ENCODE results near the gene NDST4. TPM values are rescaled to one million over a fixed set of nuclear protein-coding genes. Genes with fewer than 3 reads are reported as not detected.

The NDST4 gene
- total and polyA plus RNA-seq, 7 donors: not detected

DNA sequence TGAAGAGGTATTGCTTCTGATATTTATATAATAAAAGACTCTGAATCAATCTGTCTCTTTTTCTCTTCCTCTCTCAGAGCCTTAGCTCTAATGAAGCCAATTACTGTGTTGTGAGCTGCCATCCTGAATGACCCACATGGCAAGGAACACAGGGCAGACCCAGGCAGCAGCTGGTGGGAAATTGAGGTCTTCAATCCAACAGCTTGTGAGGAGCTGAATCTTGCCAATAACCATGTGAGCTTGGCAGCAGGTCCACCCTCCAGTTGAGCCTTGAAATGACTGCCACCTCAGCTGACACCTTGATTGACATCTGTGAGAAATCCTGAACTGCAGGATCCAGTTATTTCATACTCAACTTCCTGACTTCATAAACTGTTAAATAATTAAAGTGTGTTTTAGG is 149.4 kb downstream of the NDST4 start:
- Histone ChIP-seq H3K4me1 (no peaks in the 10 kb centered on the region), H3K36me3 (ENCODE audit: insufficient read depth in 1 of 2, low read depth in 1 of 2) (no peaks in the 10 kb centered on the region), H3K27ac (no peak overlapping the region), H3K9me3 (no peaks in the 10 kb centered on the region), H3K27me3 (ENCODE audit: insufficient read depth in 3 of 3, low read length in 2 of 3) (no peaks in the 10 kb centered on the region), H3K4me3 (no peak overlapping the region)
- intact Hi-C loops (cut with DNase I): no loop called here
- TF ChIP-seq, protein P1, sequence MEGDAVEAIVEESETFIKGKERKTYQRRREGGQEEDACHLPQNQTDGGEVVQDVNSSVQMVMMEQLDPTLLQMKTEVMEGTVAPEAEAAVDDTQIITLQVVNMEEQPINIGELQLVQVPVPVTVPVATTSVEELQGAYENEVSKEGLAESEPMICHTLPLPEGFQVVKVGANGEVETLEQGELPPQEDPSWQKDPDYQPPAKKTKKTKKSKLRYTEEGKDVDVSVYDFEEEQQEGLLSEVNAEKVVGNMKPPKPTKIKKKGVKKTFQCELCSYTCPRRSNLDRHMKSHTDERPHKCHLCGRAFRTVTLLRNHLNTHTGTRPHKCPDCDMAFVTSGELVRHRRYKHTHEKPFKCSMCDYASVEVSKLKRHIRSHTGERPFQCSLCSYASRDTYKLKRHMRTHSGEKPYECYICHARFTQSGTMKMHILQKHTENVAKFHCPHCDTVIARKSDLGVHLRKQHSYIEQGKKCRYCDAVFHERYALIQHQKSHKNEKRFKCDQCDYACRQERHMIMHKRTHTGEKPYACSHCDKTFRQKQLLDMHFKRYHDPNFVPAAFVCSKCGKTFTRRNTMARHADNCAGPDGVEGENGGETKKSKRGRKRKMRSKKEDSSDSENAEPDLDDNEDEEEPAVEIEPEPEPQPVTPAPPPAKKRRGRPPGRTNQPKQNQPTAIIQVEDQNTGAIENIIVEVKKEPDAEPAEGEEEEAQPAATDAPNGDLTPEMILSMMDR (IDR thresholded peaks at IDR 0.05): no peak
- no peak for ATAC-seq
- DNase-seq: no peak

DNA sequence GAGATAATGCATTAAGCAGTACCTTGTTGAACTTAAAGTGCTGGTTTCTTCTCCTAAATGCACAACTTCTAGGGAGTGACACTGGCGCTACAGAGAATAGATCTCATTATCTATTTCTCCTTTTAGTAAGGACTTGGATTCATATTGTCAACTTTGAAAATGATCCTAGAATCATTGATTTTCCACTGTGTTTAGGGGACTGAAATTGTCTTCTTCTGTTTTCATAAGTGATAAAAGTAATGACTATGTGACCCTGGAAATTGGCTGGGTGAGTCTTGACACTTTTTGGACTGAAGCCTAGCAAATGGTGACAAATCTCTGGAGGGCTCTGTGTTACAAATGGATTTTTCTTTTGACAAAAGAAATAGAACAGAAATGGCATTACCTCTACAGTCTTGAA is 167.8 kb downstream of the NDST4 start:
- 89 to 93% (median 92%) methylated on average over 1 of the region's 1 CpG for WGBS, 3 donors
- ATAC-seq (no peak), DNase-seq (no peak)
- no peaks in the 10 kb centered on the region for H3K4me1 ChIP-seq
- TF ChIP-seq, protein P1 (IDR thresholded peaks at IDR 0.05): no peak
- H3K4me3 ChIP-seq: no peak overlapping the region
- no peaks in the 10 kb centered on the region for H3K9me3 ChIP-seq
- no peak overlapping the region for H3K27ac ChIP-seq
- intact Hi-C loops (cut with DNase I): no loop called here
- H3K27me3 ChIP-seq (ENCODE audit: insufficient read depth in 3 of 3, low read length in 2 of 3): no peaks in the 10 kb centered on the region
- no peaks in the 10 kb centered on the region for H3K36me3 ChIP-seq (ENCODE audit: insufficient read depth in 1 of 2, low read depth in 1 of 2)

DNA sequence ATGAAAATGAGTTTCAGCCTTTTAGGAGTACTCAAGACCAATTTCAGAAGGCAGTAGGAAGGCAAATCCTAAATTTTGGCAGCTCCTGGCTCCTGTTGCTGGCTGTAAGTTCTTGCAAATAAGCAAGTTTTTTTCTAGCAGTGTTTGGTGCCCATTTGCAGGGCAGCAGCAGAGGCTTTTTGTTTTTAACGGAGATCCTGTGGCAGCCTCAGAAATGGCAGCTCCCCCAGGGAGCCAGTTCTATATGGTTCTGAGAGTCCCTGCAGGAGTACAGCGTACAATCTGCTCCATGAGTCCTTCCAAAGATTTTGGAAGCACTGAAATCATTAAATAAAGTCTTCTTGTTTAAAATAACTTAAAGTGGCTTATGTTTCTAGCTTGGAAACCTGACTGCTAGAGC is 171.9 kb downstream of the NDST4 start:
- no peaks in the 10 kb centered on the region for H3K4me1 ChIP-seq
- ATAC-seq (no peak), DNase-seq (no peak)
- intact Hi-C loops (cut with DNase I): no loop called here
- H3K4me3 ChIP-seq: no peak overlapping the region
- H3K27me3 ChIP-seq (ENCODE audit: insufficient read depth in 3 of 3, low read length in 2 of 3): no peaks in the 10 kb centered on the region
- H3K27ac ChIP-seq: no peak overlapping the region
- WGBS, 3 donors: 33 to 52% (median 43%) methylated on average over 2 of the region's 2 CpGs
- TF ChIP-seq, protein P1 (IDR thresholded peaks at IDR 0.05): no peak
- H3K36me3 ChIP-seq (ENCODE audit: insufficient read depth in 1 of 2, low read depth in 1 of 2): no peaks in the 10 kb centered on the region
- H3K9me3 ChIP-seq: no peaks in the 10 kb centered on the region

DNA sequence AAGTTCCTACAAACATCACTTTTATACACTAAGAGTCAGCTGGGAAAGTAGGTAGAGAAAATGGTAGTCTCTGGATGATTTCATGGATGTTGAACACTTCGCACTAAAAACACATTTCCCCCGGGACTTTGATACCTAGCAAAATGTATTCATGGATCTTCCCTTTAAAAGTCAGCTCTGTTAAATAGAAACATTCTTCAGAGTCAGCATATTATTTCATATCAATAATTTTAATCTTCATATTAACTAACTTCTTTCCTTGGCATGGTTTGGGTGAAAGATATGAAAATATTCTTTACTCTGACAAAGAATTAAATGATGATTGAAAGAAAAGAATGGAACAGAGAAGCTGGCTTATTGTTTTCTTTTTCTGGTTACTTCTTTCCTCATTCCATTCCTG is 185.5 kb downstream of the NDST4 start:
- WGBS, 3 donors: 91 to 97% (median 93%) methylated on average over 2 of the region's 2 CpGs
- TF ChIP-seq, protein P1 (IDR thresholded peaks at IDR 0.05): no peak
- intact Hi-C loops (cut with DNase I): no loop called here

DNA sequence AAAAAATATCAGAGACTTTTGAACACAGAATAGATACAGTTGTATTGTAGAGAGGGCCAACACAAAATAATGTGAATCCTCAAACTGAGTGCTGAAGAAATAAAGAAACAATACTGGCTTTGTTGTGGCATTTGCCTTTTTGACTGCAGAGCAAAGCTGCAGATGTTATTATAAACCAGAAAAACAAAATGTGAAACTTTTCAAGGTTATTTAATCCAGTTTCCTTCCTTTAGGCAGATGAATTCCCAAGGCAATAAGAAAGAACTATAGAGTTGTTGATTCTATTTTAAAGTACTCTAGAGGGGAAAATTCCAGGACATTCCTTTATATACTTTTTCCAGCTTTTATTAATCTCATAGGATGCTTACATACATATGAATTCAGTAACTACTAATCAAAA is 186.8 kb downstream of the NDST4 start:
- Histone ChIP-seq H3K36me3 (ENCODE audit: insufficient read depth in 1 of 2, low read depth in 1 of 2) (no peaks in the 10 kb centered on the region), H3K4me1 (no peaks in the 10 kb centered on the region), H3K27ac (no peak overlapping the region), H3K9me3 (no peaks in the 10 kb centered on the region), H3K4me3 (no peak overlapping the region), H3K27me3 (ENCODE audit: insufficient read depth in 3 of 3, low read length in 2 of 3) (no peaks in the 10 kb centered on the region)
- TF ChIP-seq, protein P1 (IDR thresholded peaks at IDR 0.05): no peak
- ATAC-seq (no peak), DNase-seq (no peak)
- intact Hi-C loops (cut with DNase I): no loop called here

More for the DNA sequence above, 185.5 kb downstream of the NDST4 start:
- Histone ChIP-seq H3K27ac (no peak overlapping the region), H3K27me3 (ENCODE audit: insufficient read depth in 3 of 3, low read length in 2 of 3) (no peaks in the 10 kb centered on the region), H3K9me3 (peaks cover 7% of the 10 kb centered on the region), H3K36me3 (ENCODE audit: insufficient read depth in 1 of 2, low read depth in 1 of 2) (no peaks in the 10 kb centered on the region), H3K4me3 (no peak overlapping the region), H3K4me1 (no peaks in the 10 kb centered on the region)
- ATAC-seq: no peak
- DNase-seq: no peak
